Measurements from ENCODE around the gene IFNA8.
A peak's percentile ranks its signal among the peaks of the same experiment; 100 is the strongest.

- TF ChIP-seq CTCF (IDR thresholded peaks at IDR 0.05), result peak in 6 of 7 experiments; percentile 36 to 57 (median 47)
- no peak for TF ChIP-seq POLR2A (IDR thresholded peaks at IDR 0.05)
Observed at GRCh38 chr9:21434202-21435014, 25.5 kb downstream of the IFNA8 start.

Data from body of pancreas (tissue), 4 donors.